Left ventricle myocardium inferior (tissue), 1 donor: Measurements from ENCODE around the gene DMGDH. TPM values are rescaled to one million over a fixed set of nuclear protein-coding genes. Genes with fewer than 3 reads are reported as not detected.

ENCODE experiments used
- DNase-seq: peaks from one replicate; pipeline ENCODE4 v3.0.0-alpha.2; 2020
- H3K27ac ChIP-seq: fragments of 200-600 bp; replicated peaks from 2 replicates; pipeline ENCODE4 v1.8.0; 2021
- H3K27me3 ChIP-seq: fragments of 200-600 bp; 2 replicates; pipeline ENCODE4 v1.8.0; 2021; ENCODE audit warnings: low read depth
- H3K36me3 ChIP-seq: fragments of 200-600 bp; 2 replicates; pipeline ENCODE4 v1.8.0; 2021
- H3K4me1 ChIP-seq: fragments of 200-600 bp; 2 replicates; pipeline ENCODE4 v1.8.0; 2021
- H3K4me3 ChIP-seq: fragments of 200-600 bp; 2 replicates; pipeline ENCODE4 v1.8.0; 2021; ENCODE audit warnings: mild to moderate bottlenecking, moderate library complexity
- H3K9me3 ChIP-seq: fragments of 200-600 bp; replicated peaks from 2 replicates; pipeline ENCODE4 v1.8.0; 2021
- CTCF ChIP-seq: fragments of 200-600 bp; IDR thresholded peaks from 2 replicates; pipeline ENCODE4 v1.8.0; 2021; ENCODE audit warnings: antibody characterized with exemption, mild to moderate bottlenecking, borderline replicate concordance
- intact Hi-C: fragments of 100-400 bp; cut with micrococcal nuclease; formaldehyde crosslinking; loops from one replicate; pipeline ENCODE4 v1.11.0; 2022
- total RNA-seq: library from RNA; stranded (reverse); fragmentation: NEBNext Ultra II Directional; extraction: Animal tissue kit (Norgen Biotek cat#: 25700); gene quantifications from one replicate; pipeline ENCODE4 v1.2.1, GENCODE V29; 2021
- donor health status: DM: no; HTN: yes; CAD: no; lungs with severe emphysema.

Gene DMGDH
- total RNA-seq, 1 donor from 2014 or later = 2.4 TPM

DNA sequence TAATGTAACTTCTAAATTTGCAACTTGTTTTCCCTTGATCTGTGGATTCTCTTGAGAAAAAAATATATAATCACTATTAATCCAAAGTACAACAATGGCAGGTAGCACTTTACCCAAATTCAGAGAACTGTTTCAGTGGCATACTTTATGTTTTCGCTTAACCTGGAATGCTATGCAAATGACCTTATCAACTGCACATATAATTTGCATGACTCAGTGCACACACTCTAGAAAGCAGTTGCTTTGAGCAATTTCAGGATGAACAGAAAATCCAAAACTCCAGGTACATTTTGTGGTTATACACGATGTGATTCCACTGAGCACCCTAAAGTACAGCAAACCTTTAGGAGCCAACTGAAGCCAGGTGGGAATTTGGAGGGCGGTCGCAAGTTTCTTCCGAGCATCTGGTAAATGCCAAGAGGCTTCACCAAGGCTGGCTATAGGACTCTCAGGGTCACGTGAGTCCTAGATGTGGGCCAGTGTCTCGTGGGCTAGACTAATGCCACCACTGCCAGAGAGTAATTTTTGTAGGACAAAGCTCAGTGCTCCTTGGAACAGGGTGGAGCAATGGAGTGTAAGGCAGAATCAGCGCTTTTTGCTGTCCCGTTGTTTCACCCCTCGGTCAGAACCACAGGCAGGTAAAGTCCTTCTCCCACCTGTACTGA lies 37.3 kb downstream of the DMGDH start:
- intact Hi-C loops = no loop called here
- Histone ChIP-seq H3K36me3 (no peaks in the 10 kb centered on the region), H3K4me3 (no peak overlapping the region), H3K4me1 (no peaks in the 10 kb centered on the region), H3K27ac (no peak overlapping the region), H3K9me3 (peaks cover 6% of the 10 kb centered on the region), H3K27me3 (no peaks in the 10 kb centered on the region)
- TF ChIP-seq CTCF = no peak
- no peak for DNase-seq

GRCh38 chr5:79031485-79031867 lies 38.0 kb downstream of the DMGDH start:
- DNase-seq = no peak
- no peaks in the 10 kb centered on the region for H3K36me3 ChIP-seq
- no peaks in the 10 kb centered on the region for H3K27me3 ChIP-seq
- TF ChIP-seq CTCF = no peak
- no peaks in the 10 kb centered on the region for H3K9me3 ChIP-seq
- intact Hi-C loops = no loop called here
- H3K4me1 ChIP-seq = no peaks in the 10 kb centered on the region
- H3K27ac ChIP-seq = no peak overlapping the region
- H3K4me3 ChIP-seq = no peak overlapping the region

GRCh38 chr5:79030663-79031484 lies 38.6 kb downstream of the DMGDH start:
- no peaks in the 10 kb centered on the region for H3K36me3 ChIP-seq
- H3K9me3 ChIP-seq = no peaks in the 10 kb centered on the region
- H3K4me1 ChIP-seq = no peaks in the 10 kb centered on the region
- H3K4me3 ChIP-seq = no peak overlapping the region
- intact Hi-C loops = no loop called here
- H3K27ac ChIP-seq = no peak overlapping the region
- no peak for TF ChIP-seq CTCF
- DNase-seq = no peak
- no peaks in the 10 kb centered on the region for H3K27me3 ChIP-seq

DNA sequence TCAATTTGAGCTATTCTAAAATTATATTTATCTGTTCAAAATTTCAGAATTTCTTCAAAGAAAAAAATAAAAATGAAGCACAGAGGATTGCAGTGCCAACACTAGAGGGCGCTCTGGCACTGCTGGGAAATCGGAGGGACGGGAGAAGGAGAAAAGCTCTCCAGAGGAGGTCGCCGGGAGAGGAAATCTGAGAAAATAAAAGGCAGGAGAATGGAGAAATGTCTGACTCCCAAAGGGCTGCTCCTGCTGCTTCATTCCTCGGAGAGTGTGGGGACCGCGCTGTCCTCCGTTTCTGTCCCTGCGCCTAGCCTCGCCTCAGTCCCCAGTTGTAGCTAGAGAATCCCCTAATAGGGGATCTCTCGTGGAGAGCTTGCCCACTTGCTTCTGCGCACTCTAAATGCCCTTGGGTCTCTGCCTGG lies 44.4 kb downstream of the DMGDH start:
- peak overlapping the region; percentile 57 for H3K4me3 ChIP-seq
- H3K9me3 ChIP-seq = no peaks in the 10 kb centered on the region
- DNase-seq = peak; percentile 47
- H3K27ac ChIP-seq = no peak overlapping the region
- TF ChIP-seq CTCF = peak; percentile 97
- no peaks in the 10 kb centered on the region for H3K36me3 ChIP-seq
- intact Hi-C loops = loop anchor here (5.0 to 10.0 kb wide), 2 partner anchors 87 to 440 kb away; partner anchors contain the start of gene BHMT
- H3K27me3 ChIP-seq = peaks cover 6% of the 10 kb centered on the region
- H3K4me1 ChIP-seq = peaks cover 11% of the 10 kb centered on the region

DNA sequence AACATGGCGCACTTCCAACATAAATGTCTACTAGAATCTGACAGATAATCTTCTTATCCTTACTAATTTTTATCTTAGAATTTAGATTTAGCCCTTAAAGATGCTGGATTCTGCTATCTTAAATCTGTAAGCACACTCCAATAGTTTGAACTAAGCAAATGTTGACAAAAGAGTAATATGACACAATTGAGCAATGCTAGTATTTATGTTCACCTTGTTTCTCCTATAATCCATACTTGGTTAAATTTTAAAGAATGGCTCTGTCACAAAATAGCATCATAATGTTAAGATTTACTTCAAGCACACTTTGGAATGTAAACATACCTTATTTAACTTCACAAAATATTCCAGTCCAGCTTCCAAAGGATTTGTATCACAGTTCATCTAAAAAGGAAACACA lies 45.5 kb downstream of the DMGDH start:
- Histone ChIP-seq H3K4me3 (no peak overlapping the region), H3K36me3 (no peaks in the 10 kb centered on the region), H3K4me1 (peaks cover 11% of the 10 kb centered on the region), H3K9me3 (no peaks in the 10 kb centered on the region), H3K27ac (no peak overlapping the region), H3K27me3 (peaks cover 6% of the 10 kb centered on the region)
- intact Hi-C loops = loop anchor here (5.0 to 10.0 kb wide), 2 partner anchors 108 to 441 kb away; no protein-coding TSS in a partner anchor
- TF ChIP-seq CTCF = no peak
- no peak for DNase-seq
